ENCODE data around the gene ANKRD33B.

ANKRD33B gene

GRCh38 chr5:10584714-10585517 lies 21.0 kb downstream of the ANKRD33B start:
- Histone ChIP-seq H3K9me3 (ENCODE audit: control insufficient read depth, insufficient read depth, low read length) (no peaks in the 10 kb centered on the region), H3K9ac (ENCODE audit: low read depth, low read length) (no peak overlapping the region), H3K4me1 (ENCODE audit: insufficient read depth, low read length) (peaks cover 45% of the 10 kb centered on the region), H3K36me3 (ENCODE audit: insufficient read depth, low read length) (no peaks in the 10 kb centered on the region)

- H3K9ac ChIP-seq (ENCODE audit: low read depth, low read length) = no peak overlapping the region
- H3K36me3 ChIP-seq (ENCODE audit: insufficient read depth, low read length) = no peaks in the 10 kb centered on the region
- H3K9me3 ChIP-seq (ENCODE audit: control insufficient read depth, insufficient read depth, low read length) = no peaks in the 10 kb centered on the region
- peaks cover 47% of the 10 kb centered on the region for H3K4me1 ChIP-seq (ENCODE audit: insufficient read depth, low read length)
Observed at GRCh38 chr5:10585518-10585915, 21.6 kb downstream of the ANKRD33B start.

- H3K9ac ChIP-seq (ENCODE audit: low read depth, low read length) = no peak overlapping the region
- no peaks in the 10 kb centered on the region for H3K9me3 ChIP-seq (ENCODE audit: control insufficient read depth, insufficient read depth, low read length)
Observed at GRCh38 chr5:10586008-10586407, 22.1 kb downstream of the ANKRD33B start.

GRCh38 chr5:10586555-10586954 lies 22.7 kb downstream of the ANKRD33B start:
- no peaks in the 10 kb centered on the region for H3K36me3 ChIP-seq (ENCODE audit: insufficient read depth, low read length)
- no peaks in the 10 kb centered on the region for H3K9me3 ChIP-seq (ENCODE audit: control insufficient read depth, insufficient read depth, low read length)
- peaks cover 53% of the 10 kb centered on the region for H3K4me1 ChIP-seq (ENCODE audit: insufficient read depth, low read length)
- no peak overlapping the region for H3K9ac ChIP-seq (ENCODE audit: low read depth, low read length)

More at GRCh38 chr5:10586008-10586407, 22.1 kb downstream of the ANKRD33B start:
- no peaks in the 10 kb centered on the region for H3K36me3 ChIP-seq (ENCODE audit: insufficient read depth, low read length)
- peaks cover 50% of the 10 kb centered on the region for H3K4me1 ChIP-seq (ENCODE audit: insufficient read depth, low read length)

GRCh38 chr5:10588109-10588775 lies 24.4 kb downstream of the ANKRD33B start:
- Histone ChIP-seq H3K9me3 (ENCODE audit: control insufficient read depth, insufficient read depth, low read length) (no peaks in the 10 kb centered on the region), H3K36me3 (ENCODE audit: insufficient read depth, low read length) (no peaks in the 10 kb centered on the region), H3K4me1 (ENCODE audit: insufficient read depth, low read length) (peaks cover 49% of the 10 kb centered on the region), H3K9ac (ENCODE audit: low read depth, low read length) (no peak overlapping the region)

- Histone ChIP-seq H3K36me3 (ENCODE audit: insufficient read depth, low read length) (no peaks in the 10 kb centered on the region), H3K9ac (ENCODE audit: low read depth, low read length) (no peak overlapping the region), H3K9me3 (ENCODE audit: control insufficient read depth, insufficient read depth, low read length) (no peaks in the 10 kb centered on the region), H3K4me1 (ENCODE audit: insufficient read depth, low read length) (peaks cover 54% of the 10 kb centered on the region)
Observed at GRCh38 chr5:10588779-10589447, 25.0 kb downstream of the ANKRD33B start.

GRCh38 chr5:10590226-10590999 lies 26.5 kb downstream of the ANKRD33B start:
- H3K36me3 ChIP-seq (ENCODE audit: insufficient read depth, low read length) = no peaks in the 10 kb centered on the region
- no peak overlapping the region for H3K9ac ChIP-seq (ENCODE audit: low read depth, low read length)
- H3K4me1 ChIP-seq (ENCODE audit: insufficient read depth, low read length) = peaks cover 58% of the 10 kb centered on the region
- H3K9me3 ChIP-seq (ENCODE audit: control insufficient read depth, insufficient read depth, low read length) = no peaks in the 10 kb centered on the region

- Histone ChIP-seq H3K9ac (ENCODE audit: low read depth, low read length) (no peak overlapping the region), H3K4me1 (ENCODE audit: insufficient read depth, low read length) (peaks cover 55% of the 10 kb centered on the region), H3K9me3 (ENCODE audit: control insufficient read depth, insufficient read depth, low read length) (no peaks in the 10 kb centered on the region), H3K36me3 (ENCODE audit: insufficient read depth, low read length) (no peaks in the 10 kb centered on the region)
Observed at GRCh38 chr5:10591159-10591558, 27.3 kb downstream of the ANKRD33B start.

- no peak overlapping the region for H3K9ac ChIP-seq (ENCODE audit: low read depth, low read length)
- H3K4me1 ChIP-seq (ENCODE audit: insufficient read depth, low read length) = peaks cover 49% of the 10 kb centered on the region
Observed at GRCh38 chr5:10591966-10592365, 28.1 kb downstream of the ANKRD33B start.

GRCh38 chr5:10592601-10593000 lies 28.7 kb downstream of the ANKRD33B start:
- no peak overlapping the region for H3K9ac ChIP-seq (ENCODE audit: low read depth, low read length)
- H3K36me3 ChIP-seq (ENCODE audit: insufficient read depth, low read length) = no peaks in the 10 kb centered on the region
- H3K4me1 ChIP-seq (ENCODE audit: insufficient read depth, low read length) = peaks cover 49% of the 10 kb centered on the region
- H3K9me3 ChIP-seq (ENCODE audit: control insufficient read depth, insufficient read depth, low read length) = no peaks in the 10 kb centered on the region

More at GRCh38 chr5:10591966-10592365, 28.1 kb downstream of the ANKRD33B start:
- Histone ChIP-seq H3K9me3 (ENCODE audit: control insufficient read depth, insufficient read depth, low read length) (no peaks in the 10 kb centered on the region), H3K36me3 (ENCODE audit: insufficient read depth, low read length) (no peaks in the 10 kb centered on the region)

- Histone ChIP-seq H3K9me3 (ENCODE audit: control insufficient read depth, insufficient read depth, low read length) (no peaks in the 10 kb centered on the region), H3K4me1 (ENCODE audit: insufficient read depth, low read length) (peaks cover 42% of the 10 kb centered on the region), H3K9ac (ENCODE audit: low read depth, low read length) (no peak overlapping the region), H3K36me3 (ENCODE audit: insufficient read depth, low read length) (no peaks in the 10 kb centered on the region)
Observed at GRCh38 chr5:10593531-10594181, 29.8 kb downstream of the ANKRD33B start.

- Histone ChIP-seq H3K4me1 (ENCODE audit: insufficient read depth, low read length) (peaks cover 32% of the 10 kb centered on the region), H3K9me3 (ENCODE audit: control insufficient read depth, insufficient read depth, low read length) (no peaks in the 10 kb centered on the region), H3K36me3 (ENCODE audit: insufficient read depth, low read length) (no peaks in the 10 kb centered on the region), H3K9ac (ENCODE audit: low read depth, low read length) (no peak overlapping the region)
Observed at GRCh38 chr5:10594591-10595210, 30.8 kb downstream of the ANKRD33B start.

GRCh38 chr5:10595293-10595671 lies 31.4 kb downstream of the ANKRD33B start:
- Histone ChIP-seq H3K9me3 (ENCODE audit: control insufficient read depth, insufficient read depth, low read length) (no peaks in the 10 kb centered on the region), H3K36me3 (ENCODE audit: insufficient read depth, low read length) (no peaks in the 10 kb centered on the region), H3K4me1 (ENCODE audit: insufficient read depth, low read length) (peaks cover 29% of the 10 kb centered on the region), H3K9ac (ENCODE audit: low read depth, low read length) (no peak overlapping the region)

Data from ES-I3 (cell line).